Limb (tissue), 2 donors: ENCODE results near the gene C1QA.

Source experiments
- DNase-seq, 2 donors: peaks; one replicate each; pipeline ENCODE4 v3.0.0-alpha.2; 2016; ENCODE audit errors: extremely low spot score in 2 of 2

Gene C1QA

GRCh38 chr1:22612671-22613571 is 23.5 kb upstream of the C1QA start:
- no peak for DNase-seq

DNA sequence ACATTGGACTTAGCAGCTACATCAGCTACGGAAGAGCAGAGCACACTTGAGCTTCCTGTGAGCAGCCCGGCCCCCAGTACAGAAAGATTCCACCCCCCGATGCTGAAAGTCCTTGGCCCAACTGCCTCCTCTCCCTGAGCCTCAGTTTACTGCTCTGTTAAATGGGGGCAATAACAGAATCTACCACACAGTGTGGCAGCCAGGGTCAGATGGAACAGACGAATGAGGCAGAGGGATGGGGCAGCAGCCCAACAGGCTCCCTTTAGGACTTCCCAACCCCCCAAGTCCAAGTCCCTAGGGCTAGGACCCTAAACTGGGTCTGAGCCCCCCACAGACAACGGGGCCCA is 22.9 kb upstream of the C1QA start:
- no peak for DNase-seq

DNA sequence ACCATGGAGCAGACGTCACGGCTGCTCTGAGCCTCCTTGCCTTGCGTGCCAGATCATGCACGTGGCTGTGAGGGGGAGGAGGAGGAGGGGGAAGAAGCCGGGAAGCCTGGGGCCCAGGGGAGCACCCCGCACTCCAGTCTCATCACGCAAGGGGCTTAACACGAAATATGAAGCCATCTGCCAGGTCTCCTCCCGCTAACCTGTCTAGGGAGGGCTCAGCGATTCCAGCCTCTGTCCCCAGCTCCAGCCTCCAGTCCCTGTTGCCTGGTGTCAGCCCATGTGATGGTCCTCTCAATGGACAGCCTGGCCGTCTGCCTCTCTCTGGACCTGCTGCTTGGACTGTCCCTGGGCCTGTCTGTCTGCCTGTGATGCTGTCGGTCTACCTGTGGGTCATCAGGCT is 22.5 kb upstream of the C1QA start:
- DNase-seq: no peak

GRCh38 chr1:22615886-22616285 is 20.5 kb upstream of the C1QA start:
- no peak for DNase-seq

GRCh38 chr1:22616571-22616970 is 19.9 kb upstream of the C1QA start:
- DNase-seq: no peak

DNA sequence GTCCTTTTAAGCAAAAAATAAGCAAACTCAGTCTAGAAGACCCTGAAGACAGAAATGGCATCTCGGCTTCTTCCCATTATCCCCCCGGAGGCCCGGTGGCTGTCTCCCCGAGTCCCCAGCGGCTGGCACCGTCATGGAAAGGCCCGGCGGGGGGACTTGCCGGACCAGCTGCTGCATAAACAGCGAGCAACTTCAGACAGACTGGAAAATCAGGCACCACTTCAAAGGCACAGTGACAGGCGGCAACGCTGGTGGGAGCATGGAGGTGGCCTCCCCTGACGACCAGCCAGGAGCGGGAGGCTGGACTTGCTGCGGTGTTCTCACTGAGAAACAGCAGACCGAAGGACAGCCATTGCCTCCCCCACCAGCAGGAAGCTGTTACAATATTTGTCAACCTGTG is 18.4 kb upstream of the C1QA start:
- DNase-seq: no peak

DNA sequence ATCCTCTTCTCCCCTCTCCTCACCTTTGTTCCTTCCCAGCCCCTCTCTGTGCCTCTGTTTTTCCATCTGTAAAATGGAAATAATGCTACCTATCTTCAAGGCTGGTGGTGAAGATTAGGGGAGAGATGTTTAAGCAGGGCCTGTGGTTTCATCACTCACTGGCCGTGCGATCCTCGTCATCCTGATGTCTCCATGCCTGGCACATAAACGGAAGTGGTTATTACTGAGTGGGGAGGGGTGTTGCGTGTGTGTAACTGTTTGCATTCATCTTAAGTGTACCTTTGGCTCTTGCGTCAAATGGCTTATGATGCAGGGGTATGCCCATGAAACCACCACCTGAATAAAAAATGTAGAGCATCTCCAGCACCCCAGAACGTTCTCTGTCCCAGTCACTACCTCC is 17.2 kb upstream of the C1QA start:
- DNase-seq: no peak

GRCh38 chr1:22619798-22620197 is 16.6 kb upstream of the C1QA start:
- DNase-seq: no peak

DNA sequence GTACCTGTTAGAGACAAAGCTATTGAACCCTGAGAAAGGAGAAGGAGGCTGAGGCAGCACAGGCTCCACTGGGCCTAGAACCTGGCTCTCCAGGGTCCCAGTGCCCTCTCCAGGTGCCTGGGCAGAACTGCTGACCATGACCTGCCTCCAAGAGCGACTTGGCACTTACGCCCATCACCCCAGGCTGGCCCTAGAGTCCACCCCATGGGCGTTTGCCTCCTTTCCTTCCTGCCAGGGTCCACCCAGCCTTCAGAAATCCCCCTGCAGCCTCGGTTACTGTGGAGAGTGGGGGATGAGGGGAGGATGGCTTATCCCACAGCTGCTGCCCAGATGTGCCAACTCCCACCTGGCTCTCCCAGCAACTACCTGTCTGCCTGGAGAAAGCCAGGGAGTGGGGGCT is 14.7 kb upstream of the C1QA start:
- no peak for DNase-seq

DNA sequence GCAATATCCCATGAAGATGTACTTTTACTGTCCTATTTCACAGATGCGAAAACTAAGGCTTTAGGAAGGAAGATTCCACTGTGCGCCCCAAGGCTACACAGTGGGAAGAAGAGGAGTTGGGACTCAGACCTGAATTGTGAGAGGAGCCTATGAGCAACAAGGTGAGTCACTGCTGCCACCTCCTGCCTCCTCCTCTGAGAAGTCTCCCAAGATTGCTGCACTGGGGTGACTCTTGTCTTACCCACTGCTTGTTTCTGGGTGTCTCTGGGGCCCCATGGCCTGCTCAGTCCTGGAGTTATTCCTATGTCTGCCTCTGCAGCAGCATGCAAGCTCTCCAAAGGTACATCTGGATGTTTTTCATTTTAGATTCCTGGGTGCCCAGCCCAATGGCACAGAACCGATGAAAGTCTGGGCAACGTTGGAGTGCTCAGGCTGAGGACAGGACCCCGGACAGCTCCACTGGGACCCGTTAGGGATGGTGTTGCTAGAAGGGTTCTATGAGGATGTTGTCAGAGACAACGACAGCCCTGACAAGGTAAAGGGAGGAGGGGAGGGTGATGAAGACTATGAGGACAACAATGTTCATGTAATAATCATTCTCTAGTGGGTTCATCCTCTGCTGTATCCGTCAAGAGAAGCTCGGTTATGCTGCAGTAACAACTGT is 11.0 kb upstream of the C1QA start:
- DNase-seq: no peak

- DNase-seq: no peak
Measured at GRCh38 chr1:22626237-22627157, 9.9 kb upstream of the C1QA start.

DNA sequence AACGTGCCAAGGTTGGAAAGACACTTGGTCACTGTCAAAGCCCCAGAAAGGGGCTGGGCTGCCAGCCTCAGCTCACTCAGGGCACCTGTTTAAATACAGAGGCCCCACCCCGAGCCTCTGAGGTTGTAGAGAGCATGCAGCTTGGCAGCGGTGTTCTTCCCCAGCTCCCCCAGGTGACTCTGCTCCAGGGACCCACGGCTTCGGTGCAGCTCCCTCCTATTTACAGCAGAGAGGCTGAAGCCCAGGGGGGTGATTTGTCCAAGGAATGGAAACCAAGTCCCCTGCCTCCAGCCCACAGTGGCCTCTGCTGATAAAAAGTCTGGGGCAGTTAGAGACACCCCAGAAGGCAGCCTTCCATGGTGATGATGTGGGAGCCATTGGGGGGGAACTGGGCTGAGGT is 9.1 kb upstream of the C1QA start:
- DNase-seq: no peak

DNA sequence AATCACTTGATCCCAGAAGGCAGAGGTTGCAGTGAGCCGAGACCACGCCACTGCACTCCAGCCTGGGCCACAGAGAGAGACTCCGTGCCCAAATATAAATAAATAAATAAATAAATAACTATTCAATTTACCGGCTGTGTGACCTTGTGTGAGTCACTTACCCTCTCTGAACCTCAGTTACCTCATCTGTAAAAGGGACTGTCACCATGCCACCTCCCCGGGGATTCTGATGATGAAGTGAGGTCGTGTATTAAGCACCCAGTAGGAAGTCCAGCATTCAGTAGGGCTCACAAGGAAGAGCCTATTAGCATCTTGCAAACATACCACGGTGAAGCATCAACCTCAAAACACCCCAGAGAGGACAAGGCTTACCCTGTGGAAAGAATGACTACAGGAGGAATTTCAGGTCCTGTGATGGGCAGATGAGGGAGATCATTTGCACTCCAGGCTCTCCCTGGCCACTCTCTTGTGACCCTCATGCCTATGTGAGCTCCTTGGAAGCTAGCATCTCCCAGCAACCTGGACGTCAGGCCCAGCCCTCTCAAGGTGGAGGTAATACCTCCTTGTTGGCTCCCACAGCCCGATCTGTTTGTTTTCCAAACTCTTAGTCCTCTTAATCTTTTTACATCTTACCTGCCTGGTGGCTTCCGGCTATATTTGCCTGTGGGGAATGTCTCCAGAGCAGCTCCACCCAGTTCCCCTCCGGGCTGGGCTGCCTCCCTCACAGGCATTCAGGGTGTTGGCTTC is 7.6 kb upstream of the C1QA start:
- no peak for DNase-seq

DNA sequence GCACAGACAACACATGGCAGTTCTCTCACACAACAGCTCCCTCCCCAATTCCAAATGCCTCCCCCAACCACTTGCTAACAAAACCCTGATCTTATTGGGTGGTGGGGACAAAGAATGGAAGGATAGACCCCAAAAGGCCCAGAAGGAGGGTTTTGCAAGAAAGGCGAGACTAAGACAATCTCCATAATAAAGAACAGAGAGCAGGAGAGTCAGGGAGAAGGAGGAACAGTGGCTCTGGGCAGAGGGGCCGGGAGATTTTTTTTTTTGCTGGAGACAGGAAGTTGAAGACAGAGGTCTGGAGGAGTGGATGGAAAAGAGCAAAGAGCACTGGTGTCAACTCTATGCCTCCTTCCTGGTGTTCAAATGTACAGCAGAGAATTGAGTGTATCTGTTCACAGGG is 6.5 kb upstream of the C1QA start:
- DNase-seq: no peak

GRCh38 chr1:22633697-22634463 is 2.5 kb upstream of the C1QA start:
- no peak for DNase-seq

- no peak for DNase-seq
Measured at GRCh38 chr1:22635436-22635835, 992 bp upstream of the C1QA start.

DNA sequence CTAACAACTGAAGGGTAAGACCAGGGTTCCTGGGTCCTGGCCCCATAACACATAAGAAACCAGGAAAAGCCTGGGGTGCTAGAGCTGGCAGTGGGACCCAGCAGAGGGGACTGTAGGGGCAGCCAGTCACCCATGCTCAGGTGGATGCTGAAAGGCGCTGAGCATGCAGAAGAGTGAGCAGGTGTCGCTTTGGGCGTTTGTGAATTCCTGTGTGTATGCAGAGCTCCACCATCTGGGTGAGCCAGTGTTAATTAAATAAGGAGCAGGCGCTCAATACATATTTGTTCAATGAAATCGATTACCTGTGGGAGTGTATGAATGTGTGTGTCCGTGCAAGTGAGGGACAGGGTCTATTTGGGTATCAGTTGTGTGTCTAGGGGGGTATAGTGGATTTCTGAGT is 499 bp downstream of the C1QA start:
- no peak for DNase-seq

DNA sequence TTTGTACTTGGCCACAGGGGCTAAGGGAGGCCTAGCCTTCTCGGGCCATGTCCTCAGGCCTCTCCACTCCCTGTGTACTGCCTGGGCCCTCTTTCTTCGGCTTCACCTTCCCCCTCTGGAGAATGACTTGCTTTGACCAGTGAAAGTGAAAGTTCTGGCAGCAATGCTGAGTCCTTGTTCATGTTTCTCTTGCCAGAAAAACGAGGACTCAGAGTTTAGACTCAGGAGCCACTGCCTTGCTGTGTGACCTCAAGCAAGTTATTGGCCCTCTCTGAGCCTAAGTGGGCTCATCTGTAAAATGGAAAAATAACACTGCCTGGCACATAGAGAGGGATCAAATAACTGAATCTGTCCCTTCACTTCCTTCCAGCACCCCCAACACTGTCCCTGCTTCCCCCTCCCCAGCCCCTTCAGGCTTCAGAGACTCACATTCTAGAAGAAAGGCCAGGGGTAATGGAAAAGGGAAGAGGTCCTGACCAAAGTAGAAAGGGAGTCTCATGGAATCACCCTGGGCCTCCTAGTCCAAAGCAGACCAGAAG is 1.5 kb downstream of the C1QA start:
- DNase-seq: no peak

DNA sequence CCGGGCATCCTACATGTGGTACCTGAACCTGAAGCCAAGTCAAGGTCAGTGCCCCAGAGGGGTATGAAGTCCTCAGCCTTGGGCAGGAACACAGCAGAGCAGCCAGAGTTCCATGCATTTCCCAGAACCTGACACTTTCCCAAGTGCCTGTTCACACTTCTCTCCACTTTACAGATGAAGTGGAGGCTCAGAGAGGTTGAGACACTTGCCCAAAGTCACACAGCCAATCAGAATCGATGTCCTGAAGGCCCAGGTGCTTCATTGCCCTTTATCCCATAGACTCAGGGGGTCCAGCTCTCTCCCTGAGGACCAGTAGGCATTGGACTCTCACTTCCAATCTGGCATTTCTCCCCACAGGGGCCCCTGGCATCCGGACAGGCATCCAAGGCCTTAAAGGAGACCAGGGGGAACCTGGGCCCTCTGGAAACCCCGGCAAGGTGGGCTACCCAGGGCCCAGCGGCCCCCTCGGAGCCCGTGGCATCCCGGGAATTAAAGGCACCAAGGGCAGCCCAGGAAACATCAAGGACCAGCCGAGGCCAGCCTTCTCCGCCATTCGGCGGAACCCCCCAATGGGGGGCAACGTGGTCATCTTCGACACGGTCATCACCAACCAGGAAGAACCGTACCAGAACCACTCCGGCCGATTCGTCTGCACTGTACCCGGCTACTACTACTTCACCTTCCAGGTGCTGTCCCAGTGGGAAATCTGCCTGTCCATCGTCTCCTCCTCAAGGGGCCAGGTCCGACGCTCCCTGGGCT is 2.2 kb downstream of the C1QA start:
- DNase-seq: no peak

DNA sequence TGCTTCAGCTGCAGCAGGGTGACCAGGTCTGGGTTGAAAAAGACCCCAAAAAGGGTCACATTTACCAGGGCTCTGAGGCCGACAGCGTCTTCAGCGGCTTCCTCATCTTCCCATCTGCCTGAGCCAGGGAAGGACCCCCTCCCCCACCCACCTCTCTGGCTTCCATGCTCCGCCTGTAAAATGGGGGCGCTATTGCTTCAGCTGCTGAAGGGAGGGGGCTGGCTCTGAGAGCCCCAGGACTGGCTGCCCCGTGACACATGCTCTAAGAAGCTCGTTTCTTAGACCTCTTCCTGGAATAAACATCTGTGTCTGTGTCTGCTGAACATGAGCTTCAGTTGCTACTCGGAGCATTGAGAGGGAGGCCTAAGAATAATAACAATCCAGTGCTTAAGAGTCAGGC is 2.9 kb downstream of the C1QA start:
- peak in 1 of 2 donors; percentile 23 for DNase-seq
